ENCODE results near the gene FGF18. TPM values are rescaled to one million over a fixed set of nuclear protein-coding genes. Genes with fewer than 3 reads are reported as not detected.

Gene FGF18
- total RNA-seq, 4 donors from 2014 or later = 1.4 to 3.0 TPM; not detected in 2

- no peaks in the 10 kb centered on the region for H3K9me3 ChIP-seq
- H3K27ac ChIP-seq = no peak overlapping the region
- peaks cover 0 to 7% of the 10 kb centered on the region in 2 donors for H3K4me1 ChIP-seq
- H3K4me3 ChIP-seq = no peak overlapping the region
- H3K36me3 ChIP-seq = no peaks in the 10 kb centered on the region
- TF ChIP-seq CTCF (IDR thresholded peaks at IDR 0.05) = no peak
- TF ChIP-seq POLR2A (IDR thresholded peaks at IDR 0.05) = no peak
- intact Hi-C loops (cut with DNase I; ENCODE audit: low total_unique reads) = no loop called here
- H3K27me3 ChIP-seq = no peaks in the 10 kb centered on the region
- no peak for DNase-seq
Observed at GRCh38 chr5:171447226-171447625, 27.8 kb downstream of the FGF18 start.

GRCh38 chr5:171449426-171449825, 30.0 kb downstream of the FGF18 start:
- H3K4me3 ChIP-seq = no peak overlapping the region
- H3K27me3 ChIP-seq = no peaks in the 10 kb centered on the region
- TF ChIP-seq POLR2A (IDR thresholded peaks at IDR 0.05) = no peak
- no peak for TF ChIP-seq CTCF (IDR thresholded peaks at IDR 0.05)
- intact Hi-C loops (cut with DNase I; ENCODE audit: low total_unique reads) = no loop called here
- peaks cover 0 to 7% of the 10 kb centered on the region in 2 donors for H3K4me1 ChIP-seq
- H3K27ac ChIP-seq = no peak overlapping the region
- DNase-seq = no peak
- no peaks in the 10 kb centered on the region for H3K9me3 ChIP-seq
- no peaks in the 10 kb centered on the region for H3K36me3 ChIP-seq

GRCh38 chr5:171450423-171451331, 31.2 kb downstream of the FGF18 start:
- intact Hi-C loops (cut with DNase I; ENCODE audit: low total_unique reads) = no loop called here
- DNase-seq = peak; percentile 72 to 77
- H3K4me3 ChIP-seq = peak overlapping the region; percentile 33 to 59
- peaks cover 0 to 7% of the 10 kb centered on the region in 2 donors for H3K4me1 ChIP-seq
- no peaks in the 10 kb centered on the region for H3K36me3 ChIP-seq
- no peaks in the 10 kb centered on the region for H3K27me3 ChIP-seq
- H3K27ac ChIP-seq = peak overlapping the region; percentile 90 to 92
- TF ChIP-seq POLR2A (IDR thresholded peaks at IDR 0.05) (no peak), CTCF (IDR thresholded peaks at IDR 0.05) (no peak)
- no peaks in the 10 kb centered on the region for H3K9me3 ChIP-seq

GRCh38 chr5:171451421-171451820, 32.0 kb downstream of the FGF18 start:
- no peak for DNase-seq
- Histone ChIP-seq H3K27ac (peak overlapping the region; percentile 90 to 92), H3K4me1 (peaks cover 0 to 7% of the 10 kb centered on the region in 2 donors), H3K27me3 (no peaks in the 10 kb centered on the region), H3K9me3 (no peaks in the 10 kb centered on the region), H3K36me3 (no peaks in the 10 kb centered on the region), H3K4me3 (no peak overlapping the region)
- intact Hi-C loops (cut with DNase I; ENCODE audit: low total_unique reads) = no loop called here
- TF ChIP-seq POLR2A (IDR thresholded peaks at IDR 0.05) = no peak
- no peak for TF ChIP-seq CTCF (IDR thresholded peaks at IDR 0.05)

GRCh38 chr5:171453056-171453725, 33.7 kb downstream of the FGF18 start:
- Histone ChIP-seq H3K4me3 (no peak overlapping the region), H3K36me3 (no peaks in the 10 kb centered on the region), H3K27me3 (no peaks in the 10 kb centered on the region), H3K4me1 (peaks cover 0 to 7% of the 10 kb centered on the region in 2 donors), H3K27ac (no peak overlapping the region), H3K9me3 (no peaks in the 10 kb centered on the region)
- DNase-seq = no peak
- intact Hi-C loops (cut with DNase I; ENCODE audit: low total_unique reads) = no loop called here
- no peak for TF ChIP-seq CTCF (IDR thresholded peaks at IDR 0.05)
- TF ChIP-seq POLR2A (IDR thresholded peaks at IDR 0.05) = no peak

All from uterus (tissue), 4 donors.